HG03520 (cell line): Measurements from ENCODE around the gene DDTL.
"Not testable (repeated sequence)": the region's sequence is repeated elsewhere in the genome, so short reads cannot be mapped to it uniquely, and the experiment has no call there.

Source experiments
- ATAC-seq: cut with Tn5 transposase; IDR thresholded peaks from one replicate; pipeline ENCODE4 v1.9.1; 2021; ENCODE audit warnings: mild to moderate bottlenecking, moderate library complexity; ENCODE audit not compliant: unreplicated experiment

Gene DDTL

DNA sequence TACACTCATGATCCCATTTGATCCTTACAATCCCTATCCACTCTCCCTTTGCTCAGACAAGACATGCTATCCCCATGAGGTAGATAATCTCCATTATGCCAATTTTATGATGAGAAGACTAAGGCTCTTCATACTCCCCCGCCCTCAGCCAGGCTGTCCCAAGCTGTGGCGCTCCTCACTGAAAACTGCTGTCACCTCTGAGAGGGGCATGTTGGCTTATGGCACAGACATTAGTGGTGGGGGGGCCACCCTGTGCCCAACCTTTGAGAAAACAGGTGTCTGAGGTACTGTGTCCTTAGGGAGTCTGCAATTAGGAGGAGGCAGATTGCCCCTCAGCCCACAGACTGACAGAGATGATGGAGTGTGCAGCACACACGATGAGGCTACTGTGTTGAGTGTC is 2.4 kb downstream of the DDTL start:
- ATAC-seq: no peak

DNA sequence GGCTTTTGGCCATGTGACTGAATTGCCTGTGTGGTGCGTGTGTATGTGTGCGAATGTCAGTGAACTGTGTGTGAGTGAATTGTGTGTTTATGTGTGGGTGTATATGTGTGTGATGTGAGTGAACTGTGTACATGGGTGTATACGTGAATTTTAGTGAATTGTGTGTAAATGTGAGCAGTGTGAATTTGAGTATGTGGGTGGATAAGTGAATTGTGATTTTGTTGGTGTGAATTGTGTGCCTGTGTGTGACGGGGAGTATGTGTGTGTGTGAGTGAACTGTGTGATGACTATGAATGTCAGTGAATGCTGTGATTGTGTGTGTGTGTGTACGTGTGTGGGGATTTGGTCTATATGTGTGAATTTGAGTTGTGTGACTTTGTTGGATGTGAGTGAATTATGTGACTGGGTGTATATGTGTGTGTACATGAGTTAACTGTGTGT is 3.5 kb downstream of the DDTL start:
- ATAC-seq: no peak

DNA sequence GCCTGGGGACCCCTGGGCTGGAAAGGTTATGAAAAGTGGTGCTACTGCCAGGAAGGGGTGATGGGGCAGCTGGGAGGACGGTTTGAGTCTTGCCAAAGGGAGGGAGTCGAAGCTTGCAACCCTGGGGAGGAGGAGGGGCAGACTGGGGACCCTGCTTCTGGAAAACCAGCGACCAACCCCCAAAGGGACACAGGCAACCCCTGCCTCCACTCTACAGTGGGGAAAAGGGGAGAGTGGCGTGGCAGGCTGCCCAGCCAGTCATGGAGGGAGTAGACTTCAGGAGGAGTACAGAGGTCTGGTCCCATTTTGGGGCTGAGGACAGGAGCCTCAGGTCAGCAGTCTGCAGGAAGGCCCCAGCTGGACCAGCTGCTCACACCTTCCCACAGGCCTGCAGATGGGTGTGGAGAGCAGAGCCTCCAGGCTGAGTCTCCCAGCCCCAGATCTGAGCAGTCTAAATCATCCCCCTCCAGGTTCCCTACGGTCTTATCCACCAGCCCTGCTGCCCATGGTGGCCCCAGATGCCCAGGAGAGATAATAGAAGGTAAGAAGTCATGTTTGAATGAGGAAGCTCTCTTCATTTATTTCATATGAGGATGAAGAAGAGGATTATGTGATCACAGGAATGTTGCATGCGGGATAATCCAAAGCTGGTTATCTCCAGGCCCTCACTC is 4.3 kb downstream of the DDTL start:
- ATAC-seq: no peak

DNA sequence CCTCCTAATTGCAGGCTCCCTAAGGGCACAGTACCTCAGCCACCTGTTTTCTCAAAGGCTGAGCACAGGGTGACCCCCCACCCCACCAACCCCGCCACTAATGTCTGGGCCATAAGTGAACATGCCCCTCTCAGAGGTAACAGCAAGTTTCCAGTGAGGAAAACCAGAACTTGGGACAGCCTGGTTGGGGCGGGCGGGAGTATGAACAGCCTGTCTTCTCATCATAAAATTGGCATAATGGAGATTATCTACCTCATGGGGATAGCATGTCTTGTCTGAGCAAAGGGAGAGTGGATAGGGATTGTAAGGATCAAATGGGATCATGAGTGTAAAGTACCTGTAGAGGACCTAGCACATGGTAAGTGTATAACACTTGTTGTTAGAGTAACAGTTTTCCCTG is 5.2 kb downstream of the DDTL start:
- not testable (repeated sequence) for ATAC-seq

DNA sequence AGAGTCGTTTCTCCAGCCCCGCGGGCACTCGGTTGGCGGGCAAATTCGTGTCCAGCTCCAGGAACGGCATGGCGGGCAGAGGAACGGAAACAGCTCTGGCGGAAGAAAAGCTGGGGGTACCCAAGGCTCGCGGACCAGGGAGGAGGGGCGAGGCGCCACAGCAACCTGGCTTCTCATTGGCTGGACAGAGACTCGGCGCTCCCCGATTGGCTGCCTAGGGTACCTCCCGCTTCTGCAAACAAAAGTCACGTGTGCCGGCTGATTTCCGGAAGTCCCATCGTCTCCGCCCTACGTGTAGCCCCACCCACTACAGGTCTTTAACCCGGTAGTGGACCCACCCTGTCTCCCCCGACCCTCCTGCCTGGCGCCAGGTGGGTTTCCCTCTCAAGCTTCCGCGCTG is 7.7 kb downstream of the DDTL start, which contains the start of gene DDT:
TSS of gene DDT (minus strand) at position 97 of the 400 bp plus-strand sequence. CDS start at position 70, 27 bp downstream.
- peak; percentile 89 for ATAC-seq

DNA sequence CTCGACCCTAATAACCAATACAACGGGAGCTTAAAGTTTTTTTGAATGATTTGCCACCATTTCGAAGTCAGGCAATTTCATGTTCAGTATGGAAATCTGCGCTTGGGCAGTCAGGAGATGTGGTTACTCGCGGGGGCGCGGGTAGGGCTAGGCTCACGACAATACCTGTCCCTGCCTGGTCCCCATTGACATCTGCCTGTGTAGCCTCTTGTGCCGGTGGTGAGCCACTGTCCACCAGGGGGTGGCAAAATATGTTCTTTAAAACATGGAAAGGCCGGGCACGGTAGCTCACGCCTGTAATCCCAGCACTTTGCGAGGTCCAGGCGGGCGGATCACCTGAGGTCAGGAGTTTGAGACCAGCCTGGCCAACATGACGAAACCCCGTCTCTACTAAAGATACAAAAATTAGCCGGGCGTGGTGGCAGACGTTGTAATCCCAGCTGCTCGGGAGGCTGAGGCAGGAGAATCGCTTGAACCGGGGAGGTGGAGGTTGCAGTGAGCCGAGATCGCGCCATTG is 8.2 kb downstream of the DDTL start:
- ATAC-seq: not testable (repeated sequence)

DNA sequence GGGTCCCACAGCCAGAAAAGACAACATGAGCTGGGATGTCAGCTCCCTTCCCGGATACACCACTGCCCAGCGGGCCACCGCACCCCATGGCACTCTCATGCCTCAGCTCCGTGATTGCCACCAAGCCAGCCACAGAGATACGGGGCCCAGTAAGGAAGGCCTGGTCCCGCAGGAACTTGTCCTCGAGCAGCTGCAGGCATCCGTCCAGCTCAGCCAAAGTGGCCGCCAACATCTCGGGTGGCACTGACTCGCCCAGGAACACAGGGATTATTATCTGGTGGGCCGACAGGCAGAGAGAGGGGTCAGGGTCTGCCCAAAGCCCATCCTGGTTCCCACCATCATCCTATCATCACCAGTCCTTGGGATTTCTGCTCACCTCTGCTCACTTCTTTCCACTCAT is 10.6 kb downstream of the DDTL start:
- not testable (repeated sequence) for ATAC-seq

DNA sequence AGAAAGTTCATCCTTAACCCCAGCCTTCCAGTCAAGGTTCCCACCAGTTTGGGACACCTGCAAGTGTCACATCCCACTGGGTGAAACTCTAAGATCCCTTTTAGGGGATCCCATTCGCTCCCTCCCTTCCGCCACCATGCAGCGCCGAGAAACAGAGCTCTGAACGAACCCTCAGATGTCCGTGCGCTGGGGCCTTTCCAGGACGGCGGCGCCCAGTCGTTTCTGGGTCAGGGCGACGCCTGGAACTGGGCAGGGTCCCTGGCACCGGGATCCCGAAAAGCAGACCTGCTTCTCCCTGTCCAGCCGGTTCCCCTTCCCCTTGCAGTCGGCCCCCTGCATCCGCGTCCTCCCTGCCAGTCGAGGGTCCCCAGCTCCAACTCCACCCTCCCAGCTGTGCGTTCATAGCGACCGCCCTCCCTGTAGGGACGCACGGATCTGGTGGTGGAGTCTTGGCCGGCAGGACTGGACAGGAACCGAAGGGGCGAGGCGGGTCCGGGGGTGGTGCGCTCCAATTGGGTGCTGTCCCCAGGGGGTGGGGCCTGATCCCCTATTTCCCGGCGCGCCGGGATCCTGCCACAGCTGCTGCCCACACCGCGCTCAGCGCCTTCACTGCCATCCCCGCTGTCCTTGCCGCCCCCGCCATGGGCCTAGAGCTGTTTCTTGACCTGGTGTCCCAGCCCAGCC is 13.0 kb downstream of the DDTL start, which contains the start of gene GSTT2:
TSS of gene GSTT2 (plus strand) at position 578 of the 684 bp plus-strand sequence.
- ATAC-seq: not testable (repeated sequence)

DNA sequence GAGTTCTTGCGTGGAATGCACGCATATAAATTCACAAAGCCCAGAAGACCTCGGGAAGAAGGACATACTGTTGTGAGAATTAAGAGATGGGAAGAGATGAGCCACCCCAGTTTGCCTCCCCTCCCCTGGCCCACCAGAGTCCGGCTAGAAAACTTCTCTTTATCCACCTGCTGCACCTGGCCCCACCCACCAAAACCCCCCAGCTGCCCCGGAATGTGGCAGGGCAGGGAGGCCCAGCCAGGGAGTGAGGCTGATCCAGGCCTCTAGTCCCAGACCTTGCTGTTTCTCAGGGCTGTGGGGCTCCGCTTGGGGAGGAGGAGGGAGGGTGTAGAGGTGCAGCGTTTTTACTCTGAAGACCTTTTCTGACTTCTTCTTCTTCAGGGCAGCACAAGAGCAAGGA is 13.9 kb downstream of the DDTL start:
- not testable (repeated sequence) for ATAC-seq

DNA sequence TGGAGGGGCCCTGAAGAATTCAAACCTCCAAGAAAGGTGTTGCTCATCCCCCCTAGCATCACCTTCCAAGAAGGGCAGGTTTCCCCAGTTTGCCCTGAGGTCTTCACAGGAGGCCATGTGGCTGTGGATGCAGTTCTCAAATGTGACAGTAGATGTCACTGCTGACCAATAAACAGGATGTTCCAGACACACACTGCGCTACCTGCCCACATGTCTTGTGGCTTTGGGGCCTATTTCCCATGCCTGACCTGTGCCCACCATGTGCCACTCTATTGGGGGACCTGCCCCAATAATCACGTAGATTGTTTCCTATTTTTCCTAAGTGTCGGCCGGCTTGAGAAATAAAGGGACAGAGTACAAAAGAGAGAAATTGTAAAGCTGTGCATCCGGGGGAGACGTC is 17.7 kb downstream of the DDTL start:
- ATAC-seq: no peak

DNA sequence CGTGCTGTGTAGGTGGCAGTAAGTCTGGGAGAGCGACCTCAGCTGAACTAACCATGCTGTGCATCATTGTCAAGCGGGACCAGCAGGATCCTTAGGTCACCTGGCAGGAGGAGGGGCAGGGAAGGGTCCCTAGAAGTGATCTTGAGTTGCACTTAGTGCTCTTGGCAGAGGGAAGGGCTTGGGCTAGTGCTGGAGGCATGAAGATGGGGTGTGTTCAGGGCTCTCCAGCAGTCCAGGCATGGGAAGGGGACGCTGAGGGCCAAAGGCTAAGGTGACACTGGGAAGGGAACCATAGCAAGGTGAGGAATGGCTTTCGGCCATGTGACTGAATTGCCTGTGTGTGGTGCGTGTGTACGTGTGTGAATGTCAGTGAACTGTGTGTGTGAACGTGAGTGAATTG is 19.4 kb downstream of the DDTL start:
- not testable (repeated sequence) for ATAC-seq

DNA sequence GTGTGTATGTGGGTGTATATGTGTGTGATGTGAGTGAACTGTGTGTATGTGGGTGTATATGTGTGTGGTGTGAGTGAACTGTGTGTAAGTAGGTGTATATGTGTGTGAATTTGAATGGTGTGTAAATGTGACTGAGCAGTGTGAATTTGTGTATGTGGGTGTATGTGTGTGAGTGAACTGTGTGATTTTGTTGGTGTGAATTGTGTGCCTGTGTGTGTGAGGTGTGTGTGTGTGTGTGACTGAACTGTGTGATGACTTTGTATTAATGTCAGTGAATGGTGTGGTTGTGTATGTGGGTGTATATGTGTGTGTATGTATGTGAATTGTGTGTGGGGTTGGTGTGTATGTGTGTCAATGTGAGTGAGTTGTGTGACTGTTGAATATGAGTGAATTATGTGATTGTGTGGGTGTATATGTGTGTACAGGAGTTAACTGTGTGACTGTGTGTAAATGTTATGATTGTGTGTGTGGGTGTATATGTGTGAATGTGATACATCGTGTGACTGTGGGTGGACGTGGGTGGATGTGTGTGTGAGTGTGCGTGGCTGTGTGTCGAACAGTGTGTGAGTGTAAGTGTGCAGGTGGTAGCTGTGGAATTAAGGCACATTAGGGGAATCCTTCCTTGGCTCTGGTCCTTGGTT is 20.0 kb downstream of the DDTL start:
- not testable (repeated sequence) for ATAC-seq

DNA sequence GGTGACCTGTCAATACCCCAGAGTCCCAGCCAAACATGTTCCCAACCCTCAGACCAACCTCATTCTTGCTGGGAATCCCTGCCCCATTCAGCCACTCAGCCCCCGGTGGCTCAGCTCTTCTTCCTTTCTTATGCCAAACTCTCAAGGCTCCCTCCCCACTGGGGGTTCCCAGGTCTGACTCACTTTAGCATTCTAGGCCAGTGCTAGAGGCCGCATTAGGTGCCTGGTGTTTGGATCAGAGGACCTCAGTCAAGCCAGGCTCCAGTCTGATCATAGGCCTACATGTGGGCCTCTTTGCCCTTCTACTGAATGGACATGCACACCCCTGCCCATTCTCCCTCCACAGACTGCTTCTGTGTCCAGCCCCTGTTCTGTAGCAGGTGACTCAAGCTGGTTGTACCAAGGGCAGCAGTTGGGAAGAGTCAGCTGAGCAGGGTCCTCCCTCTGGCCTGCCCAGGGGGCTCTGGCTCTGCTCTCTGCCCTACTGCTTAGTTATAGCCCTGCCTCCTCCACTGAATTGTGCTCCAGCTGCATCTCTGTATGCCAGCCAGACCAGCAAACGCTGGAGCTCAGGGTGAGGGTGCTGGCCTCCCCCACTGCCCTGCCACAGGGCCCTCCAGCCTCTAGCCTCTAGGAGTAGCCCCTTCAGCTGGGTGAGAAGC is 23.0 kb downstream of the DDTL start:
- not testable (repeated sequence) for ATAC-seq

DNA sequence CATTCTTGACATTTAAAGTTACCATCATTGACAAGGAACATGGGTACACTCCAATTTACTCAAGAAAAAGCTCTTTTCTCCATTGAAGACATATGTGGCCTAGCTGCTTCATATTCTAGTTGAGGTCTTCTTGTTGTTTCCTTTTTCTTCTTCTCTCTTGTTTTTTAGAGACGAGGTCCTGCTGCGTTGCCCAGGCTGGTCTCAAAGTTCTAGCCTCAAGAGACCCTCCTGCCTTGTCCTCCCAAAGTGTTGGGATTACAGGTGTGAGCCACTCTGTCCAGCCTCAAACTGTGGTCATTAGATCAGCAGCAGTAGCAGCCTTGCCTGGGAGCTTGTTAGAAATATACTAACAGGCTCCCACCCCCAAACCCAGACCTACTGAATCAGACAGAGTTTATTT is 26.4 kb downstream of the DDTL start:
- not testable (repeated sequence) for ATAC-seq

DNA sequence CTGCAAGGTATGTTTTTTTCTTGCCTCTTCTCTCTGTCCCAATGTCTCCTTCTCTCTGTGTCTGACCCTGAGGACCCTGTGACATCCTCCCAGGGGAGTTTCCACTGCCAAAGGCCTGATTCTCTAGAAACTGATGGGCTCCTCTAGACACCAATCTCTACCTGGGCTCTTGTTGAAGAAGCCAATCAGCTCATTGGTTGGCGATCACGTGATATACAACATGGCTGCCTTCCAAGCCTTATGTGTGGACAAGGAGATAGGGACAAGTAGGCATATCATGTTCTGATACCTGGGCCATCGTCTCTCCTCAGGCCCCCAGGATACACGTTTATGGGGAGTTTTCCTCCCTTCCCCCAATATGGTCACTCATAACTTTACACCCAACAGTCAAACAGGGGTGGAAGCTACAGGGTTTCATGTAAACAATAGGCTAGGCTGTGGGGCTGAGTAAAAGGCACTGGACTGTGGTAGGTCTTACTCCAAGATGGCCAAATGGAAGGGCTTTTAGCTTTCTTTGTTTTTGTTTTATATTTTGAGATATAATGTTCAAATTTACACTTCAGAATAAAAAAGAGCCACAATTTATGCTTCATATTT is 27.0 kb downstream of the DDTL start:
- not testable (repeated sequence) for ATAC-seq

DNA sequence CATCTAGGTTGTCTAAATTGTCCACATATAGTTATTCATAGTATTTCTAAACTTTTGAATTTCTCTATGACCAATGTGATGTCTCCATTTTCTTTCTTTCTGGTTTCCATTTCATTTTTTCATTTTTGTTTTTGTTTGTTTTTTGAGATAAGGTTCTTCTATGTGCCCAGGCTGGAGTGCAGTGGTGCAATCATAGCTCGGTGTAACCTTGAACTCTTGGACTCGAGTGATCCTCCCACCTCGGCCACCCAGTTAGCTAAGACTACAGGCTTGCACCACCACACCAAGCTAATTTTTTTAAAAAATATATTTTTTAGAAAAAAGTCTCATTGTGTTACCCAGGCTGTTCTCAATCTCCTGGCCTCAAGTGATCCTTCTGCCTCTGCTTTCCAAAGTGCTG is 30.4 kb downstream of the DDTL start:
- ATAC-seq: no peak

DNA sequence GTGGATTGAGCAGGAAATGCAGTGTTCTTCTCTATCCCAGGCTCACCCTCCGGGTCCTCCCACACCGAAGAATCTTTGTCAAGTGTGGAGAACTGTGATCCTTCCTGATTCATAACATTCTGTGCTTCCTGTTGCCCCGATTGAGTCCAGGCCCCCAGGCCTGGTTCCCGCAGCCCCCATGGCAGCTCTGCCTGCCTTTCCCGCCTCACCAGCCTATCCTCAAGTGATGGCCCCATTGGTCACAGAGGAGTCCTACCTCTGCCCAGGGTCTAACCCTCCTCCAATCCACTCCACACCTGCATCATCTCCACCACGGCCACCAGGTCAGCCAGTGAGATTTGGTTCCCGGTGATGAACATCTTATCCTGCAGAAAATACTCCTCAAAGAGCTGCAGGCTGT is 33.1 kb downstream of the DDTL start:
- ATAC-seq: not testable (repeated sequence)

DNA sequence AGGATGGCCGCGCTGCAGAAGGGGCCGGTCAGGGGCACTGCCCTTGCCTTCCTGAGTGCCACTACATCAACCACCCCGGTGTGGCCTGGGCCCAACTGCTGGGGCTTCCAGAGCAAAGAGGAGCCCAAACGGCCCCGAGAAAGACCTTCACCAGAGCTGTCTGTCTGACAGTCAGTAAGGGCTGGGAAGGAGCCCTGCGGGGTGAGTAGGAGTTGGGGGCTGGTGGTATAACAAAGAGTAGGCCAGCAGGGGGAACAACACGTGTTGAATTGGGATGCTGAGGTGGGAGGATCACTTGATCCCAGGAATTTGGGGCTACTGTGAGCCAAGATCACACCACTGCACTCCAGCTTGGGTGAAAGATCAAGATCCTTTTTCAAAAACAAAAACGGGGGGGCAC is 34.6 kb downstream of the DDTL start:
- ATAC-seq: no peak

DNA sequence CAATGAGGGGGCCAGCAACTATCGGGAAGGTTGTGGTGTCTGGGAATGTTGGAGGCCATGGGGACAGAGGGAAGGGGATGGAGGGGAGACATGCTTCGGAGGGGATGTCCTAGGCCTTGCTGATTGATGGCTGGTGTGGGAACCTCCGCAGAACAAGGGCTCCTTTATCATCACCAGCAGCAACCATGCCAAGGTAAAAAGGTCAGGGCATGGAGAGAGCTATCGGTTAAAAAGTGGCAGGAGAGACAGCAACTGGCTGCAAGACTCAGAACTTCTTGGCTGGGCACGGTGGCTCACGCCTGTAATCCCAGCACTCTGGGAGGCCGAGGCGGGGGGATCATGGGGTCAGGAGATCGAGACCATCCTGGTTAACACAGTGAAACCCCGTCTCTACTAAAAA is 35.6 kb downstream of the DDTL start:
- ATAC-seq: no peak

DNA sequence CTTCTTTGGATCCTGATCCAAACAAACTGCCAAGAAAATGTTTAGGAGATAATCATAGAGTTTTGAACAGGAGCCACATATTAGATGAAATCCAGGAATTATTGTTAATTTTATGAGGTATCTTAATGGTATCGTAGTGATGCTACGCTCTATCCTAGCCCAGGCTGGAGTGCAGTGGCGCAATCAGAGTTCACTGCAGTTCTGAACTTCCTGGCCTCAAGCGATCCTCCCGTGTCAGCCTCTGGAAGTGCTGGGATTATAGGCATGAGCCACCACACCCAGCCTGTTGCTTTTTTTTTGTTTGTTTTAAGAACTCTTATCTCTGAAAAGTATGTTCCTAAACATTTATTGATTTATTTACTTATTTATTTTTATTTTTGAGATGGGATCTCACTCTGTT is 36.2 kb downstream of the DDTL start:
- no peak for ATAC-seq

DNA sequence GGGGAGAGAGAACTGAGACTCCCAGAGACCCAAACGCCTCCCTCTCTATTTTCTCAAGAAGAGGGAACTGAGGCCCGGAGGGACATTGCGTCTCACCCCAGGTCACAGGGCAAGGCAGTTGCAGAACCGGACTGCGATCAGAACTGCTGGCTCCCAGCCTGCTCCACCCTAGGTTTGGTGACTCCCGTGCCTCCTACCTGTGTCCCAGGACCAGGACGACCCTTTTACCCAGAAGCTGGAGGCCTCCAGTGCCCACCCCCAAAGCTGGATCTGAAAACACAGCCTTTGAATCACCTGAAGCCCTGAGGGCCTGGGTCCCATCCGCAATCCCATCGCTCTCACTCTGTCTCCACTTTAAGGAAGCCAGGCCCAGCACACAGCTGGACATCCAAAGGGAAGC is 37.2 kb downstream of the DDTL start:
- ATAC-seq: no peak
